Esophagus muscularis mucosa (tissue), 4 donors: ENCODE measurements around the gene ADAR. TPM values are rescaled to one million over a fixed set of nuclear protein-coding genes. Genes with fewer than 3 reads are reported as not detected.

ENCODE experiments used
- DNase-seq: peaks from one replicate; pipeline ENCODE4 v3.0.0-alpha.2; 2017; ENCODE audit errors: extremely low spot score
- H3K27ac ChIP-seq, 4 donors: fragments of 200-600 bp; sonication (generic); replicated peaks in 1 of 4; 1 replicate in 3 of 4; 2 replicates in 1 of 4; pipeline ENCODE4 v1.5.1; 2016 to 2019; ENCODE audit warnings: mild to moderate bottlenecking in 1 of 4
- H3K27me3 ChIP-seq, 4 donors: fragments of 200-600 bp; sonication (generic); one replicate each; pipeline versions ENCODE4 v1.5.1 to v1.6.0; 2016 to 2019
- H3K36me3 ChIP-seq, 4 donors: fragments of 200-600 bp; sonication (generic); one replicate each; pipeline ENCODE4 v1.5.1; 2016 to 2019
- H3K4me1 ChIP-seq, 4 donors: fragments of 200-600 bp; sonication (generic); one replicate each; pipeline ENCODE4 v1.5.1; 2016 to 2019
- H3K4me3 ChIP-seq, 4 donors: fragments of 200-600 bp; sonication (generic); 1 replicate in 2 of 4; 2 replicates in 2 of 4; pipeline ENCODE4 v1.5.1; 2016 to 2019; ENCODE audit warnings: mild to moderate bottlenecking in 4 of 4, moderate library complexity in 1 of 4
- H3K9me3 ChIP-seq, 4 donors: fragments of 200-600 bp; sonication (generic); 1 replicate in 3 of 4; 2 replicates in 1 of 4; pipeline ENCODE4 v1.5.1; 2016 to 2019
- CTCF ChIP-seq, 3 experiments: fragments of 200-600 bp in 2 of 3; fragments of 450-650 bp in 1 of 3; sonication (generic) in 2 of 3; IDR thresholded peaks; one replicate each; pipeline ENCODE4 v1.5.1; 2017 to 2019; ENCODE audit warnings: antibody characterized with exemption in 3 of 3, mild to moderate bottlenecking in 2 of 3, moderate library complexity in 1 of 3
- EP300 ChIP-seq: sonication (generic); formaldehyde crosslinking; IDR thresholded peaks from one replicate; pipeline ENCODE4 v1.6.1; 2017; ENCODE audit warnings: antibody characterized with exemption
- POLR2A ChIP-seq: fragments of 450-650 bp; IDR thresholded peaks from one replicate; pipeline ENCODE4 v1.6.1; 2017; ENCODE audit warnings: antibody characterized with exemption, moderate library complexity, mild to moderate bottlenecking, low read depth
- POLR2AphosphoS5 ChIP-seq, 2 donors: sonication (generic); formaldehyde crosslinking; IDR thresholded peaks; one replicate each; pipeline ENCODE4 v1.6.1; 2017; ENCODE audit warnings: antibody characterized with exemption in 2 of 2
- WGBS: methylation state at CpG from one replicate; pipeline ENCODE4 v1.1.5; 2018; 5-methylcytosine and 5-hydroxymethylcytosine counted together
- intact Hi-C: fragments of 100-400 bp; cut with DNase I; formaldehyde crosslinking; loops from one replicate; pipeline ENCODE4 v1.15.1; 2023
- total RNA-seq, 4 donors: library from RNA; depleted of rRNA; stranded (reverse); fragments of >200 nt; gene quantifications; one replicate each; pipeline versions ENCODE4 v1.1.0 to v1.2.1, GENCODE V29; 2016

The ADAR gene
- total RNA-seq, 4 donors from 2014 or later, result 80.2 to 96.3 (median 87.1) TPM

DNA sequence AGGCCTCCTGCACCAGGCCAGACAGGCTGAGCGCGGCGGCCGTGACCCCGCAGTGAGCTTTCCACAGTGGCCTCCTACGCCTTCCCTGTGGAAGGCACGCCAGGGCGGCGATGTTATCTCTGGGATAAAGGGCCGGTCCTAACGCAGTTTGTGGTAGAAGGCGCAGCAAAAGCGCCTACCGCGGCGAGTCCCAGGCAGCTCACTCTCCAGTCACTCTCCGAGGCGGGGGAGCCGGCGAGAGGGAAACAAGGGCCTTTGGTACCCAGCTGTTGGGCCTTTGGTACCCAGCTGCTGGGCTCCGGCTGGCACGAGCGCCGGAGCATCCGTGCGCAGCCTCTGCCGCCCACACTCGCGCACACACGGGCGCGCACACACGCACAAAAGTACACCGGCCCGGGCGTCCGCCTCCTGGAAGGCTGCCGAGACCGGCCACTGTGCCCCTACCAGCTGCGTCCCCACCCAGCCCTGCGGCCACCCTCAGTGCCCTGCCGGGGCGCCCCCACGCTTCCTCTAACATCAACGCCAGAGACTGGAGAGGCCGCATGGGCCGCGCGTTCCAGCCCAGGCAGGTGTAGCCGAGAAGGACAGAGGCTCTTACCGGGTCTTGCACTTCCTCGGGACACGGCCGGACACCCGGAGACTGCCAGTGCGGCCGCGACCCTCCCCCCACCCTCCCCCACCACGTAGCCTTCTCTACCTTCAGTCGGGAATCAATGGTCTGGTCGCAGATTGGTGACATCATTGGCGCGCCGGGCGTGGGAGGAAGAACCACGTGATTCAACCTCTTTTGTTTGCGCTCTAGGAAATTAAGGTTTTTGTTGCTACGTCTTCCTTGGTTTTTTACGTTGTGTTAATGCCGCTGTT, 19.5 kb upstream of the ADAR start:
- Histone ChIP-seq H3K27me3 (no peaks in the 10 kb centered on the region), H3K4me3 (peak overlapping the region; percentile 90 to 99 (median 96)), H3K36me3 (peaks cover 0 to 4% (median 0%) of the 10 kb centered on the region in 4 donors), H3K9me3 (peaks cover 0 to 7% (median 2%) of the 10 kb centered on the region in 4 donors), H3K4me1 (peaks cover 18 to 36% (median 24%) of the 10 kb centered on the region in 4 donors), H3K27ac (peak overlapping the region; percentile 91 to 98 (median 95))
- intact Hi-C loops, result no loop called here
- DNase-seq, result peak; percentile 97
- WGBS, result 0% methylated on average over 11 of the region's 70 CpGs
- TF ChIP-seq POLR2A (no peak), POLR2AphosphoS5 (IDR thresholded peaks at IDR 0.05) (peak; percentile 73 to 81), CTCF (IDR thresholded peaks at IDR 0.05) (peak in 2 of 3 experiments; percentile 3 to 23)

DNA sequence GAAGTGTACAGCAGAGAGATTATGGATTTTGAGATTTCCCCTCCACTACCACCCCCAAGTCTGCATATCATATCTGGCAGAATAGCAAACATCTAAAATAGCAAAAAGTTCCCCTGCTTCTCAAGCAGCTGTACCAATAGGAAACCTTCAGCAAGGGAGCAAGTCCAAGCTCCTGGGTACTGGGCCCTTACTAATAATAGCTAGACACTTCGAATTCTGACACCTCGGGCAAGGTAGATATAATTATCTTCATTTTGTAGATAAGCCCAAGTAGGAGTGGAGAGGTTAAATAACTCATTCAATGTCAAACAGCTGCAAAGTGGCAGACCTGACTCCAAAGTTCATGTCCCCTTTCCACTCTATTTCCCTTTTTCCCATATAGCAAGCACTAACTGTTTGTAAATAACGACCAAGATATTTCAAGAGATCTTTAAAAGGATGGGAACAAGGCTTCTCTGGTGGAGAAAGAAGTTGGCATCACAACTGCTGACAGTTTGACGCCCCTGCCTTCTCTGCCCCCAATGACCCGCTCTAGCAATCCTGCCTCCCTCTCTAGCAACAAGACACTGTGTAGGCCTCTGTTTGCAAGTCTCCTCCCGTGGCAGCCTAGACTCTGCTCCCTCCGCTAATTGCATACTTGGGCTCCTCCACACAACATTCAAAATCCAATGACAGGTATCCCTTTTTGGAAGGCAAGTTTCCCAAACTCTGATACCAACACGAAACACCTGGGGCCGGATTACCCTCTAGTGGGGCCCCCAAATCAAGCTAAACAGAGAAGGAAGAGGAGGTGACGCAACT, 18.7 kb upstream of the ADAR start:
- DNase-seq, result no peak
- intact Hi-C loops, result no loop called here
- Histone ChIP-seq H3K27me3 (no peaks in the 10 kb centered on the region), H3K4me3 (peak overlapping the region; percentile 90 to 99 (median 96)), H3K4me1 (peaks cover 22 to 43% (median 24%) of the 10 kb centered on the region in 4 donors), H3K27ac (peak overlapping the region; percentile 91 to 98 (median 95)), H3K36me3 (peaks cover 0 to 6% (median 0%) of the 10 kb centered on the region in 4 donors), H3K9me3 (peaks cover 0 to 7% (median 2%) of the 10 kb centered on the region in 4 donors)
- no peak for TF ChIP-seq CTCF (IDR thresholded peaks at IDR 0.05)
- no peak for TF ChIP-seq POLR2A
- TF ChIP-seq EP300, result no peak
- TF ChIP-seq POLR2AphosphoS5 (IDR thresholded peaks at IDR 0.05), result no peak
- WGBS, result 34% methylated on average over 8 of the region's 10 CpGs

DNA sequence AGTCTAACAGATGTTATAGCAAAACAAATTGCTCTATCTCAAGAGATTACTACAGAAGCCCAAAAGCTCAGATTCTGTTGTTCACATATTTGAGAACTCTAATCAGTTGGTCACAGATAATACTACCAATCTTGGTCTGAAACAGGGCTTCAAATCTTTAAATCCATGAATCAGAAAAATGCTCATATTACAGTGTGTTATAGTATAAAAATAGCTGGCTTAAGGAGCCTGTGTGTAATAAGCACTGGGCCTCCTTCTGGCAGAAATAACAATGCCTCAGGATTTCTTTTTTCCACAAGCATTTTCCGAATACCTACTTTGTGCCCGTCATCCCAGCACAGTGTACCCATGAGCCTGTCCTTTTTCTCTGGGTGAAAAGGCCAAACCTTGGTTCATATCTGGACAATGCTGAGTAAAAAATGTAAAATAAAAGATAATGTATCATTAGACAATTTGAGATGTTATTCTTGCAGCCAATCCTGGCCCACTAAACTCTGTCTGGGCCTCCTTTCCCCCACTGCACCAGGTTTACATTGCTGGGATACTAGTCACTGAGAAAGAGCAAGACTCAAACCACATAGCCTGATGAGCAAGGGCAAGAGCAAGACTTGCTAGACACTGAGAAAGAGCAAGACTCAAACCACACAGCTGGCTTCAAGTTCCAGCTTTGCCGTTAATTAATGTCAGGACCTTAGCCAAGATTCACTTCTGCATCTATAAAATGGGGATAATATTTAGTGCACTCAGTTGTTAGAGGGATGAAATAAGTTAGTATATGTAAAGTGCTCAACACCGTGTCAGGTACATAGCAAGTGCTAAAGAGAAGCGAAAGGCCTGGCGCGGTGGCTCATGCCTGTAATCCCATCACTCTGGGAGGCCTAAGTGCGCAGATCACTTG, 17.0 kb upstream of the ADAR start:
- peaks cover 22 to 43% (median 24%) of the 10 kb centered on the region in 4 donors for H3K4me1 ChIP-seq
- intact Hi-C loops, result no loop called here
- no peak for DNase-seq
- H3K4me3 ChIP-seq, result no peak overlapping the region
- peaks cover 0 to 7% (median 2%) of the 10 kb centered on the region in 4 donors for H3K9me3 ChIP-seq
- TF ChIP-seq CTCF (IDR thresholded peaks at IDR 0.05) (no peak), POLR2AphosphoS5 (IDR thresholded peaks at IDR 0.05) (no peak), EP300 (no peak), POLR2A (no peak)
- no peak overlapping the region for H3K27ac ChIP-seq
- 86% methylated on average over 8 of the region's 8 CpGs for WGBS
- H3K36me3 ChIP-seq, result peaks cover 0 to 6% (median 0%) of the 10 kb centered on the region in 4 donors
- no peaks in the 10 kb centered on the region for H3K27me3 ChIP-seq

DNA sequence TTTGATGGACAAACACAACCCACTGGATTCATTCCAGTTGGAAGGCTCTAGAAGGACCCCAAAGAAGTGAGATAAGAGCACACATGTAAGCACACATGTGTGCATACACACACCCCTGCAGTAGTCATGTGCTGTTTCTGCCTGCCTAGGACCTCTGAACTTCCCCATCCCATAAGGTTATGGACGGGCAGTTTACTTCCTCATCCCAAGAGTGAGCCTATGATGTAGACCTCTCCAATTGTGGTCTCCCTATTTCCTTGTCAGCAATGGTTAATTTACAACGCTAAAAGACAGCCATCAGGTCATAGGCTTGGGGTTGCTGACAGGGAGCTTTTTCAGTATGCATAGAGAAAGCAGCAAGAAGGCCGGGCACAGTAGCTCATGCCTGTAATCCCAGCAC, 15.4 kb upstream of the ADAR start:
- no peak for TF ChIP-seq POLR2AphosphoS5 (IDR thresholded peaks at IDR 0.05)
- Histone ChIP-seq H3K4me3 (no peak overlapping the region), H3K27ac (no peak overlapping the region), H3K9me3 (no peaks in the 10 kb centered on the region), H3K27me3 (no peaks in the 10 kb centered on the region), H3K36me3 (peaks cover 0 to 13% (median 0%) of the 10 kb centered on the region in 4 donors), H3K4me1 (peaks cover 22 to 43% (median 23%) of the 10 kb centered on the region in 4 donors)
- 73% methylated on average over 3 of the region's 3 CpGs for WGBS
- no peak for DNase-seq
- intact Hi-C loops, result no loop called here
